HepG2 (cell line): Measurements from ENCODE around the gene NEURL1. TPM values are rescaled to one million over a fixed set of nuclear protein-coding genes. Genes with fewer than 3 reads are reported as not detected.

Source experiments
- BATF2 ChIP-seq: sonication (generic); formaldehyde crosslinking; IDR thresholded peaks from 2 replicates; pipeline ENCODE4 v1.8.0; 2022; ENCODE audit warnings: mild to moderate bottlenecking, missing genetic modification reagents, moderate library complexity
- PHB2 ChIP-seq: fragments of 450-650 bp; IDR thresholded peaks from 2 replicates; pipeline ENCODE4 v1.6.1; 2018; ENCODE audit not compliant: partially characterized antibody
- PREB ChIP-seq: sonication (generic); formaldehyde crosslinking; IDR thresholded peaks from 2 replicates; pipeline ENCODE4 v1.4.0; 2020; ENCODE audit warnings: missing genetic modification reagents
- SCMH1 ChIP-seq: sonication (generic); formaldehyde crosslinking; IDR thresholded peaks from 2 replicates; pipeline ENCODE4 v1.9.0; 2021; ENCODE audit warnings: missing genetic modification reagents, mild to moderate bottlenecking, borderline replicate concordance
- ZBTB2 ChIP-seq: sonication (generic); formaldehyde crosslinking; IDR thresholded peaks from 2 replicates; pipeline ENCODE4 v1.8.0; 2022; ENCODE audit warnings: low read depth, missing genetic modification reagents
- ZNF44 ChIP-seq: sonication (generic); formaldehyde crosslinking; IDR thresholded peaks from 2 replicates; pipeline ENCODE4 v1.5.1; 2020; ENCODE audit warnings: mild to moderate bottlenecking, missing genetic modification reagents
- ZNF713 ChIP-seq: sonication (generic); formaldehyde crosslinking; IDR thresholded peaks from 2 replicates; pipeline ENCODE4 v1.4.0; 2020; ENCODE audit warnings: mild to moderate bottlenecking, missing genetic modification reagents
- polyA plus RNA-seq, 8 experiments: library from polyadenylated mRNA; depleted of rRNA in 3 of 8; stranded (reverse) in 7 of 8; unstranded in 1 of 8; fragments of >200 nt; fragmentation: Illumina TruSeq in 4 of 8; extraction: Trizol in 4 of 8; gene quantifications; 2 replicates each; pipeline versions ENCODE4 v1.2.1 to v1.2.3, GENCODE V29; 2011 to 2016; ENCODE audit warnings: low read depth in 4 of 8, missing spikeins in 1 of 8, mixed read lengths in 1 of 8; ENCODE audit not compliant: insufficient read depth in 1 of 8
- total RNA-seq, 5 experiments: library from RNA; depleted of rRNA; stranded (reverse); fragments of >200 nt; fragmentation: Illumina TruSeq; extraction: Trizol; gene quantifications; 2 replicates each; pipeline ENCODE4 v1.2.3, GENCODE V29; 2016; ENCODE audit warnings: low read depth in 1 of 5
- TF ChIP-seq, protein P1 (sequence below): IDR thresholded peaks from 2 replicates; pipeline ENCODE4 v1.6.1; 2016

NEURL1 gene
- total and polyA plus RNA-seq, 2 of the 13 experiments (the other 11 are each of a cell fraction or from before 2014, with no cell fraction given): not detected

GRCh38 chr10:103448746-103449145 is 44.8 kb upstream of the NEURL1 start (continued):
- no peak for TF ChIP-seq ZBTB2 (CRISPR knock-in tag)
- TF ChIP-seq, protein P1, sequence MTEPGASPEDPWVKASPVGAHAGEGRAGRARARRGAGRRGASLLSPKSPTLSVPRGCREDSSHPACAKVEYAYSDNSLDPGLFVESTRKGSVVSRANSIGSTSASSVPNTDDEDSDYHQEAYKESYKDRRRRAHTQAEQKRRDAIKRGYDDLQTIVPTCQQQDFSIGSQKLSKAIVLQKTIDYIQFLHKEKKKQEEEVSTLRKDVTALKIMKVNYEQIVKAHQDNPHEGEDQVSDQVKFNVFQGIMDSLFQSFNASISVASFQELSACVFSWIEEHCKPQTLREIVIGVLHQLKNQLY (CRISPR knock-in tag): no peak
- no peak for TF ChIP-seq ZNF44 (CRISPR knock-in tag)
- TF ChIP-seq PHB2: no peak
- TF ChIP-seq SCMH1 (CRISPR knock-in tag): no peak
- no peak for TF ChIP-seq PREB
- no peak for TF ChIP-seq ZNF713 (CRISPR knock-in tag)
- TF ChIP-seq BATF2 (CRISPR knock-in tag): no peak
